Keratinocyte (primary cell): ENCODE results near the gene EFNB2.

Experiments
- EZH2 ChIP-seq: IDR thresholded peaks from one replicate; pipeline ENCODE4 v1.6.1; 2012; ENCODE audit warnings: inconsistent platforms, mild to moderate bottlenecking, low read length, moderate library complexity
- TF ChIP-seq, protein P1 (sequence below), 3 experiments: IDR thresholded peaks in 1 of 3; conservative IDR thresholded peaks in 1 of 3; optimal IDR thresholded peaks in 1 of 3; 2 replicates in 2 of 3; 3 replicates in 1 of 3; pipeline versions ENCODE3 to v1.5.1; 2011; ENCODE audit warnings: low read length in 3 of 3, mild to moderate bottlenecking in 3 of 3, moderate library complexity in 2 of 3, control low read depth in 1 of 3, inconsistent platforms in 1 of 3; ENCODE audit not compliant: insufficient read depth in 2 of 3; ENCODE audit errors: extremely low read depth in 1 of 3

DNA sequence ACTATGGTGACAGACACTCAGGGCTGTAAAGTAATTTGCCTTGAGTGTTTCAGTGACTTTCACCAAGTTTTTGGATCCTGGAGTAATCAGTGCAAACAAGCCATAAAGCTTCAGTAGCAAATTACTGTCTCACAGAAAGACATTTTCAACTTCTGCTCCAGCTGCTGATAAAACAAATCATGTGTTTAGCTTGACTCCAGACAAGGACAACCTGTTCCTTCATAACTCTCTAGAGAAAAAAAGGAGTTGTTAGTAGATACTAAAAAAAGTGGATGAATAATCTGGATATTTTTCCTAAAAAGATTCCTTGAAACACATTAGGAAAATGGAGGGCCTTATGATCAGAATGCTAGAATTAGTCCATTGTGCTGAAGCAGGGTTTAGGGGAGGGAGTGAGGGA is 23.1 kb upstream of the EFNB2 start:
- TF ChIP-seq, protein P1, sequence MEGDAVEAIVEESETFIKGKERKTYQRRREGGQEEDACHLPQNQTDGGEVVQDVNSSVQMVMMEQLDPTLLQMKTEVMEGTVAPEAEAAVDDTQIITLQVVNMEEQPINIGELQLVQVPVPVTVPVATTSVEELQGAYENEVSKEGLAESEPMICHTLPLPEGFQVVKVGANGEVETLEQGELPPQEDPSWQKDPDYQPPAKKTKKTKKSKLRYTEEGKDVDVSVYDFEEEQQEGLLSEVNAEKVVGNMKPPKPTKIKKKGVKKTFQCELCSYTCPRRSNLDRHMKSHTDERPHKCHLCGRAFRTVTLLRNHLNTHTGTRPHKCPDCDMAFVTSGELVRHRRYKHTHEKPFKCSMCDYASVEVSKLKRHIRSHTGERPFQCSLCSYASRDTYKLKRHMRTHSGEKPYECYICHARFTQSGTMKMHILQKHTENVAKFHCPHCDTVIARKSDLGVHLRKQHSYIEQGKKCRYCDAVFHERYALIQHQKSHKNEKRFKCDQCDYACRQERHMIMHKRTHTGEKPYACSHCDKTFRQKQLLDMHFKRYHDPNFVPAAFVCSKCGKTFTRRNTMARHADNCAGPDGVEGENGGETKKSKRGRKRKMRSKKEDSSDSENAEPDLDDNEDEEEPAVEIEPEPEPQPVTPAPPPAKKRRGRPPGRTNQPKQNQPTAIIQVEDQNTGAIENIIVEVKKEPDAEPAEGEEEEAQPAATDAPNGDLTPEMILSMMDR (optimal IDR thresholded peaks at IDR 0.05 in 1 of 3, IDR thresholded peaks at IDR 0.05 in 1 of 3, conservative IDR thresholded peaks at IDR 0.05 in 1 of 3; ENCODE audit: extremely low read depth in 1 of 3, insufficient read depth in 2 of 3, low read length in 3 of 3), result no peak
- no peak for TF ChIP-seq EZH2
